Neural cell (in vitro differentiated cells): ENCODE data around the gene CIAO1. TPM values are rescaled to one million over a fixed set of nuclear protein-coding genes. Genes with fewer than 3 reads are reported as not detected.

Experiments
- H2AFZ ChIP-seq: fragments of 200-600, 300-800 bp; sonication (generic), shearing (Covaris generic); 2 replicates; pipeline ENCODE4 v1.6.0; 2014; ENCODE audit warnings: low read depth, mild to moderate bottlenecking, antibody characterized with exemption, low read length, moderate library complexity
- H3F3A ChIP-seq: fragments of 200-600 bp; shearing (Covaris generic); 2 replicates; pipeline ENCODE4 v1.6.1; 2016; ENCODE audit warnings: mild to moderate bottlenecking, moderate library complexity, mixed read lengths, antibody characterized with exemption, low read length; ENCODE audit not compliant: insufficient read depth, poor library complexity, severe bottlenecking
- H3K27ac ChIP-seq: fragments of 200-600, 300-800 bp; sonication (generic), shearing (Covaris generic); 2 replicates; pipeline ENCODE4 v1.5.1; 2014; ENCODE audit warnings: mild to moderate bottlenecking, low read length, moderate library complexity
- H3K27me3 ChIP-seq: fragments of 300-800, 200-600 bp; sonication (generic), shearing (Covaris generic); 2 replicates; pipeline ENCODE4 v1.6.0; 2014; ENCODE audit warnings: mild to moderate bottlenecking, low read depth, low read length, moderate library complexity; ENCODE audit not compliant: insufficient read depth
- H3K36me3 ChIP-seq: fragments of 300-800, 200-600 bp; sonication (generic), shearing (Covaris generic); 2 replicates; pipeline ENCODE4 v1.5.1; 2014; ENCODE audit warnings: mild to moderate bottlenecking, antibody characterized with exemption, low read length, moderate library complexity; ENCODE audit not compliant: insufficient read depth
- H3K4me2 ChIP-seq: fragments of 300-800, 200-600 bp; sonication (generic), shearing (Covaris generic); 2 replicates; pipeline ENCODE4 v1.6.0; 2014; ENCODE audit warnings: mild to moderate bottlenecking, low read length
- H3K4me3 ChIP-seq: fragments of 300-800, 200-600 bp; sonication (generic), shearing (Covaris generic); 2 replicates; pipeline ENCODE4 v1.5.1; 2014; ENCODE audit warnings: mild to moderate bottlenecking, low read length, moderate library complexity
- H3K79me2 ChIP-seq: fragments of 200-600 bp; shearing (Covaris generic); replicated peaks from 2 replicates; pipeline ENCODE4 v1.6.0; 2014; ENCODE audit warnings: mild to moderate bottlenecking, low read length, moderate library complexity; ENCODE audit not compliant: insufficient read depth
- H3K9ac ChIP-seq: fragments of 300-800, 200-600 bp; sonication (generic), shearing (Covaris generic); 2 replicates; pipeline ENCODE4 v1.6.1; 2016; ENCODE audit warnings: mild to moderate bottlenecking, low read length, mixed read lengths
- H3K9me2 ChIP-seq: fragments of 200-600 bp; shearing (Covaris generic); 2 replicates; pipeline ENCODE4 v1.6.1; 2016; ENCODE audit warnings: mild to moderate bottlenecking, low read length, mixed read lengths; ENCODE audit not compliant: insufficient read depth
- H3K9me3 ChIP-seq: fragments of 200-600, 300-800 bp; sonication (generic), shearing (Covaris generic); 2 replicates; pipeline ENCODE4 v1.6.1; 2016; ENCODE audit warnings: mild to moderate bottlenecking, mixed run types, low read length, moderate library complexity, mixed read lengths
- H4K20me1 ChIP-seq: fragments of 200-600 bp; shearing (Covaris generic); 2 replicates; pipeline ENCODE4 v1.6.1; 2016; ENCODE audit warnings: mild to moderate bottlenecking, mixed run types; ENCODE audit not compliant: insufficient read depth
- EP300 ChIP-seq: fragments of 450-650 bp; conservative IDR thresholded peaks from 2 replicates; pipeline ENCODE4 v1.6.1; 2014; ENCODE audit warnings: antibody characterized with exemption, mild to moderate bottlenecking, moderate library complexity; ENCODE audit not compliant: poor library complexity, severe bottlenecking
- EZH2 ChIP-seq: fragments of 200-600, 300-800 bp; shearing (Covaris generic), sonication (generic); IDR thresholded peaks from 2 replicates; pipeline ENCODE4 v1.6.1; 2014; ENCODE audit warnings: antibody characterized with exemption, low read length, borderline replicate concordance, mild to moderate bottlenecking; ENCODE audit not compliant: insufficient read depth, poor library complexity, severe bottlenecking
- MXI1 ChIP-seq: fragments of 450-650 bp; conservative IDR thresholded peaks from 2 replicates; pipeline ENCODE4 v1.6.1; 2014; ENCODE audit warnings: antibody characterized with exemption, mild to moderate bottlenecking; ENCODE audit not compliant: poor library complexity, severe bottlenecking
- POLR2AphosphoS5 ChIP-seq: IDR thresholded peaks from 2 replicates; pipeline ENCODE4 v1.6.1; 2012
- RAD21 ChIP-seq: fragments of 450-650 bp; conservative IDR thresholded peaks from 2 replicates; pipeline ENCODE4 v1.6.1; 2014; ENCODE audit warnings: antibody characterized with exemption, mild to moderate bottlenecking, moderate library complexity
- SMC3 ChIP-seq: fragments of 450-650 bp; conservative IDR thresholded peaks from 2 replicates; pipeline ENCODE4 v1.6.1; 2014; ENCODE audit warnings: antibody characterized with exemption, mild to moderate bottlenecking, moderate library complexity; ENCODE audit not compliant: poor library complexity
- TAF1 ChIP-seq: IDR thresholded peaks from 2 replicates; pipeline ENCODE4 v1.6.1; 2012; ENCODE audit warnings: low read depth
- polyA plus RNA-seq: library from polyadenylated mRNA; depleted of rRNA; stranded (reverse); fragments of >200 nt; gene quantifications from 2 replicates; pipeline ENCODE4 v1.2.3, GENCODE V29; 2014
- TF ChIP-seq, protein P1 (sequence below): IDR thresholded peaks from 2 replicates; pipeline ENCODE4 v1.6.1; 2012; ENCODE audit warnings: borderline replicate concordance
- TF ChIP-seq, protein P2 (sequence below): fragments of 450-650 bp; IDR thresholded peaks from 2 replicates; pipeline ENCODE4 v1.5.1; 2014; ENCODE audit warnings: antibody characterized with exemption, mild to moderate bottlenecking, moderate library complexity; ENCODE audit not compliant: poor library complexity, severe bottlenecking

CIAO1 gene
- polyA plus RNA-seq, 1 donor from 2014 or later: 182 TPM

GRCh38 chr2:96233880-96234316, 32.1 kb upstream of the CIAO1 start:
- Histone ChIP-seq H3F3A (no peaks in the 10 kb centered on the region), H3K79me2 (no peaks in the 10 kb centered on the region), H4K20me1 (no peaks in the 10 kb centered on the region), H3K27ac (no peak overlapping the region), H3K9ac (no peak overlapping the region), H3K27me3 (no peaks in the 10 kb centered on the region), H2AFZ (no peak overlapping the region), H3K9me2 (no peaks in the 10 kb centered on the region), H3K4me2 (no peak overlapping the region), H3K4me3 (no peak overlapping the region), H3K36me3 (no peaks in the 10 kb centered on the region), H3K9me3 (no peaks in the 10 kb centered on the region)
- TF ChIP-seq, protein P1, sequence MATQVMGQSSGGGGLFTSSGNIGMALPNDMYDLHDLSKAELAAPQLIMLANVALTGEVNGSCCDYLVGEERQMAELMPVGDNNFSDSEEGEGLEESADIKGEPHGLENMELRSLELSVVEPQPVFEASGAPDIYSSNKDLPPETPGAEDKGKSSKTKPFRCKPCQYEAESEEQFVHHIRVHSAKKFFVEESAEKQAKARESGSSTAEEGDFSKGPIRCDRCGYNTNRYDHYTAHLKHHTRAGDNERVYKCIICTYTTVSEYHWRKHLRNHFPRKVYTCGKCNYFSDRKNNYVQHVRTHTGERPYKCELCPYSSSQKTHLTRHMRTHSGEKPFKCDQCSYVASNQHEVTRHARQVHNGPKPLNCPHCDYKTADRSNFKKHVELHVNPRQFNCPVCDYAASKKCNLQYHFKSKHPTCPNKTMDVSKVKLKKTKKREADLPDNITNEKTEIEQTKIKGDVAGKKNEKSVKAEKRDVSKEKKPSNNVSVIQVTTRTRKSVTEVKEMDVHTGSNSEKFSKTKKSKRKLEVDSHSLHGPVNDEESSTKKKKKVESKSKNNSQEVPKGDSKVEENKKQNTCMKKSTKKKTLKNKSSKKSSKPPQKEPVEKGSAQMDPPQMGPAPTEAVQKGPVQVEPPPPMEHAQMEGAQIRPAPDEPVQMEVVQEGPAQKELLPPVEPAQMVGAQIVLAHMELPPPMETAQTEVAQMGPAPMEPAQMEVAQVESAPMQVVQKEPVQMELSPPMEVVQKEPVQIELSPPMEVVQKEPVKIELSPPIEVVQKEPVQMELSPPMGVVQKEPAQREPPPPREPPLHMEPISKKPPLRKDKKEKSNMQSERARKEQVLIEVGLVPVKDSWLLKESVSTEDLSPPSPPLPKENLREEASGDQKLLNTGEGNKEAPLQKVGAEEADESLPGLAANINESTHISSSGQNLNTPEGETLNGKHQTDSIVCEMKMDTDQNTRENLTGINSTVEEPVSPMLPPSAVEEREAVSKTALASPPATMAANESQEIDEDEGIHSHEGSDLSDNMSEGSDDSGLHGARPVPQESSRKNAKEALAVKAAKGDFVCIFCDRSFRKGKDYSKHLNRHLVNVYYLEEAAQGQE: no peak
- TF ChIP-seq EP300: no peak
- TF ChIP-seq, protein P2, sequence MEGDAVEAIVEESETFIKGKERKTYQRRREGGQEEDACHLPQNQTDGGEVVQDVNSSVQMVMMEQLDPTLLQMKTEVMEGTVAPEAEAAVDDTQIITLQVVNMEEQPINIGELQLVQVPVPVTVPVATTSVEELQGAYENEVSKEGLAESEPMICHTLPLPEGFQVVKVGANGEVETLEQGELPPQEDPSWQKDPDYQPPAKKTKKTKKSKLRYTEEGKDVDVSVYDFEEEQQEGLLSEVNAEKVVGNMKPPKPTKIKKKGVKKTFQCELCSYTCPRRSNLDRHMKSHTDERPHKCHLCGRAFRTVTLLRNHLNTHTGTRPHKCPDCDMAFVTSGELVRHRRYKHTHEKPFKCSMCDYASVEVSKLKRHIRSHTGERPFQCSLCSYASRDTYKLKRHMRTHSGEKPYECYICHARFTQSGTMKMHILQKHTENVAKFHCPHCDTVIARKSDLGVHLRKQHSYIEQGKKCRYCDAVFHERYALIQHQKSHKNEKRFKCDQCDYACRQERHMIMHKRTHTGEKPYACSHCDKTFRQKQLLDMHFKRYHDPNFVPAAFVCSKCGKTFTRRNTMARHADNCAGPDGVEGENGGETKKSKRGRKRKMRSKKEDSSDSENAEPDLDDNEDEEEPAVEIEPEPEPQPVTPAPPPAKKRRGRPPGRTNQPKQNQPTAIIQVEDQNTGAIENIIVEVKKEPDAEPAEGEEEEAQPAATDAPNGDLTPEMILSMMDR: no peak
- no peak for TF ChIP-seq RAD21
- no peak for TF ChIP-seq TAF1
- TF ChIP-seq MXI1: no peak
- no peak for TF ChIP-seq POLR2AphosphoS5
- no peak for TF ChIP-seq EZH2
- no peak for TF ChIP-seq SMC3

GRCh38 chr2:96236882-96237281, 29.1 kb upstream of the CIAO1 start:
- Histone ChIP-seq H3K4me2 (no peak overlapping the region), H3K4me3 (no peak overlapping the region), H2AFZ (no peak overlapping the region), H3K79me2 (no peaks in the 10 kb centered on the region), H3K9ac (no peak overlapping the region), H4K20me1 (no peaks in the 10 kb centered on the region), H3K36me3 (no peaks in the 10 kb centered on the region), H3F3A (no peaks in the 10 kb centered on the region), H3K27me3 (no peaks in the 10 kb centered on the region), H3K9me2 (no peaks in the 10 kb centered on the region), H3K9me3 (no peaks in the 10 kb centered on the region), H3K27ac (no peak overlapping the region)
- TF ChIP-seq, protein P2: no peak
- no peak for TF ChIP-seq MXI1
- TF ChIP-seq EZH2: no peak
- TF ChIP-seq POLR2AphosphoS5: no peak
- no peak for TF ChIP-seq SMC3
- no peak for TF ChIP-seq TAF1
- TF ChIP-seq, protein P1: no peak
- TF ChIP-seq RAD21: no peak
- no peak for TF ChIP-seq EP300
